CD4-positive, alpha-beta T cell treated with Interleukin-4 for 1 hour (primary cell): ENCODE measurements around the gene ARHGDIG.
A peak's percentile ranks its signal among the peaks of the same experiment; 100 is the strongest.
"Not testable (repeated sequence)": the region's sequence is repeated elsewhere in the genome, so short reads cannot be mapped to it uniquely, and the experiment has no call there.

Source experiments
- DNase-seq, 2 donors: peaks; one replicate each; pipeline ENCODE4 v3.0.0-alpha.2; 2020 to 2022

Gene ARHGDIG

GRCh38 chr16:264440-264951, 15.9 kb upstream of the ARHGDIG start:
- DNase-seq: no peak

- DNase-seq: no peak
Measured at GRCh38 chr16:265002-265529, 15.3 kb upstream of the ARHGDIG start.

- DNase-seq: no peak
Measured at GRCh38 chr16:265711-266110, 14.7 kb upstream of the ARHGDIG start.

GRCh38 chr16:266258-267164, 13.9 kb upstream of the ARHGDIG start:
- DNase-seq: no peak

GRCh38 chr16:267562-267961, 12.8 kb upstream of the ARHGDIG start:
- not testable (repeated sequence) for DNase-seq

- no peak for DNase-seq
Measured at GRCh38 chr16:268141-269053, 12.0 kb upstream of the ARHGDIG start.

- no peak for DNase-seq
Measured at GRCh38 chr16:269061-269796, 11.2 kb upstream of the ARHGDIG start.

- DNase-seq: no peak
Measured at GRCh38 chr16:270381-271255, 9.8 kb upstream of the ARHGDIG start.

- no peak for DNase-seq
Measured at GRCh38 chr16:272633-273546, 7.5 kb upstream of the ARHGDIG start.

- DNase-seq: no peak
Measured at GRCh38 chr16:273547-274421, 6.6 kb upstream of the ARHGDIG start.

- DNase-seq: no peak
Measured at GRCh38 chr16:275041-275641, 5.2 kb upstream of the ARHGDIG start.

- no peak for DNase-seq
Measured at GRCh38 chr16:275786-276232, 4.6 kb upstream of the ARHGDIG start, which contains the start of gene RGS11. Gene RGS11, minus strand, starts transcription at chr16:275944. Its CDS starts 33 bp downstream, at chr16:275911.

GRCh38 chr16:276426-277077, 3.8 kb upstream of the ARHGDIG start:
- no peak for DNase-seq

- DNase-seq: peak; percentile 28 to 66
Measured at GRCh38 chr16:278863-279366, 1.5 kb upstream of the ARHGDIG start.

GRCh38 chr16:279531-279930, 860 bp upstream of the ARHGDIG start:
- no peak for DNase-seq

- DNase-seq: no peak
Measured at GRCh38 chr16:280005-280460, 358 bp upstream of the ARHGDIG start.

- no peak for DNase-seq
Measured at GRCh38 chr16:280991-281659, 734 bp downstream of the ARHGDIG start.
